ENCODE measurements around the gene DMD. TPM values are rescaled to one million over a fixed set of nuclear protein-coding genes. Genes with fewer than 3 reads are reported as not detected.
A peak's percentile ranks its signal among the peaks of the same experiment; 100 is the strongest.

Gene DMD
- total and polyA plus RNA-seq, 2 donors from 2014 or later = 4.2 to 17.9 TPM

DNA sequence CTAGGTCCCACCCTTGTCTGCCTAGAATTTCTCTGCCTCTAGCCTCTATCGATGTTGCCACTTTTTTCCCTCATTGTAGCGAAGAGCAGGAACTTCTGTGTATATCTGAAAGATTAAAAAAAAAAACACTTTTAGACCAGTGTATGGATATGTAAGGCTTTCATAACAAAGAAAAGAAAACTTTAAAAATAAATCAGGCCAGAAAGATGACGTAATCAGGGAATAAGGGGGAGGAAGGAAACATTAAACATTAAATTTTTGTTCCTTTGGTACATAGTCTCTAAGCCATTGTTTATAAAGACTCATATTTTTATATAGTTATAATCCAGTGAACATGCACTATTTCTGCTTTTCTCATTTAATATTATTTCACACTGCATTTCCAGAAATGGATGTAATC, 2113.3 kb downstream of the DMD start:
- FAIRE-seq (peak; percentile 57), DNase-seq (no peak)
- Histone ChIP-seq H3K4me3 (ENCODE audit: low read length in 3 of 3) (no peak overlapping the region), H3K9me3 (ENCODE audit: control insufficient read depth in 2 of 3, insufficient read depth in 1 of 3, low read length in 3 of 3) (no peaks in the 10 kb centered on the region), H3K36me3 (ENCODE audit: control insufficient read depth in 2 of 3, insufficient read depth in 3 of 3, low read length in 3 of 3) (no peaks in the 10 kb centered on the region), H3K27me3 (ENCODE audit: control insufficient read depth, insufficient read depth, low read length) (no peaks in the 10 kb centered on the region), H3K9ac (ENCODE audit: low read length in 3 of 3) (no peak overlapping the region), H3K4me1 (ENCODE audit: control insufficient read depth in 2 of 3, insufficient read depth in 2 of 3, low read depth in 1 of 3, low read length in 3 of 3) (no peaks in the 10 kb centered on the region), H3K27ac (ENCODE audit: low read depth in 2 of 2, low read length in 2 of 2) (no peak overlapping the region)
- TF ChIP-seq CTCF (IDR thresholded peaks at IDR 0.05; ENCODE audit: borderline replicate concordance, extremely low read depth, insufficient read depth) = no peak
- intact Hi-C loops (cut with DNase I) = no loop called here

GRCh38 chrX:31093639-31093975, 2117.7 kb downstream of the DMD start:
- DNase-seq (no peak), FAIRE-seq (no peak)
- no peaks in the 10 kb centered on the region for H3K4me1 ChIP-seq (ENCODE audit: control insufficient read depth in 2 of 3, insufficient read depth in 2 of 3, low read depth in 1 of 3, low read length in 3 of 3)
- H3K9ac ChIP-seq (ENCODE audit: low read length in 3 of 3) = no peak overlapping the region
- H3K9me3 ChIP-seq (ENCODE audit: control insufficient read depth in 2 of 3, insufficient read depth in 1 of 3, low read length in 3 of 3) = no peaks in the 10 kb centered on the region
- no peak for TF ChIP-seq CTCF (IDR thresholded peaks at IDR 0.05; ENCODE audit: borderline replicate concordance, extremely low read depth, insufficient read depth)
- no peaks in the 10 kb centered on the region for H3K36me3 ChIP-seq (ENCODE audit: control insufficient read depth in 2 of 3, insufficient read depth in 3 of 3, low read length in 3 of 3)
- H3K4me3 ChIP-seq (ENCODE audit: low read length in 3 of 3) = no peak overlapping the region
- H3K27ac ChIP-seq (ENCODE audit: low read depth in 2 of 2, low read length in 2 of 2) = no peak overlapping the region
- H3K27me3 ChIP-seq (ENCODE audit: control insufficient read depth, insufficient read depth, low read length) = no peaks in the 10 kb centered on the region
- intact Hi-C loops (cut with DNase I) = no loop called here

DNA sequence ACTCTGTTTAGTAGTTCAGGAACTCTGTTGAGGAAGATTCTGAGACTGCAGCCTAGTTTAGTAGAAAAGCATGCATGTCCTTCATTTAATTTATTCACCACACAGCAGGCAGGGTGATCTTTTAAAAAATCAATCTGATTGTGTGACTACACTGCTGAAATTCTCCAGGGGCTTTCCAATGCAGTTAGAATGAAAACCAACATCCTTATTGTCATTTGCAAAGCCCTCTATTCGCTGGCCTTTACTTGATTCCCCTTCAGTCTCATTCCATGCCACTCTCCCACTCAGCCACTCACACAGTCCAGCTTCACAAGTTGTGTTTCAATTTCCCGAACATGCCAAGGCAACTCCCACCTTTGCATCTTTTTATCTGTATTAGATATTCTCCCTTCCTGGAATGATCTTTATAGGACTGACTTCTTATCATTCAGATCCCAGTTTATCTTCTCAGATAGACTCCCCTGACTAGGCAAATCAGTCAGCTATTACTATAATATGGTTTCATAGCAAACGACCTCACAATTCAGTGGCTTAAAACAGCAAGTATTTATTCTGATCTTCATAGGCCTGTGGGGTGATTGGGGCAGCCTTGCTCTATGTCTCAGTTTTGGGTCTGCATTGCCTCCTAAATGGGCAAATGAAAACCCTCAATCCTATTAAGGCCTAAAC, 2118.2 kb downstream of the DMD start:
- Histone ChIP-seq H3K27me3 (ENCODE audit: control insufficient read depth, insufficient read depth, low read length) (no peaks in the 10 kb centered on the region), H3K4me1 (ENCODE audit: control insufficient read depth in 2 of 3, insufficient read depth in 2 of 3, low read depth in 1 of 3, low read length in 3 of 3) (no peaks in the 10 kb centered on the region), H3K36me3 (ENCODE audit: control insufficient read depth in 2 of 3, insufficient read depth in 3 of 3, low read length in 3 of 3) (no peaks in the 10 kb centered on the region), H3K4me3 (ENCODE audit: low read length in 3 of 3) (no peak overlapping the region), H3K9ac (ENCODE audit: low read length in 3 of 3) (no peak overlapping the region), H3K27ac (ENCODE audit: low read depth in 2 of 2, low read length in 2 of 2) (no peak overlapping the region), H3K9me3 (ENCODE audit: control insufficient read depth in 2 of 3, insufficient read depth in 1 of 3, low read length in 3 of 3) (no peaks in the 10 kb centered on the region)
- no peak for DNase-seq
- TF ChIP-seq CTCF (IDR thresholded peaks at IDR 0.05; ENCODE audit: borderline replicate concordance, extremely low read depth, insufficient read depth) = no peak
- FAIRE-seq = no peak
- intact Hi-C loops (cut with DNase I) = no loop called here

DNA sequence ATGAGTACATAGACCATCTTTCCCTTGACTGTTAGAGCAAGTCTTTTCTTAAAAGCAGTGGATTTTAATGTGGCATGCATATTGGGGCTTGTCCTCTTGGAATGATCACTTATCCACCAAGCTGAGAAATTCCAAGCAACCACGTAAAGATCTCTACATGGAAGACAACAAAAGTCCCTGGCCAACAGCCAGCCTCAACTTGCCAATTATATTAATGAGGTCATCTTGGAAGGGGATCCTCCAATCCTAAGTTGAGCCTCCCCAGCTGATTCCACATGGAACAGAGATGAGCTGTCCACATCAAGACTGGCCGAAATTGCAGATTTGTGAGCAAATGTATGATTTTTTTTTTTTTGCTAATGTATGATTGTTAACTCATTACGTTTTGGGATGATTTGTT, 2118.9 kb downstream of the DMD start:
- Histone ChIP-seq H3K27me3 (ENCODE audit: control insufficient read depth, insufficient read depth, low read length) (no peaks in the 10 kb centered on the region), H3K9ac (ENCODE audit: low read length in 3 of 3) (no peak overlapping the region), H3K27ac (ENCODE audit: low read depth in 2 of 2, low read length in 2 of 2) (no peak overlapping the region), H3K4me1 (ENCODE audit: control insufficient read depth in 2 of 3, insufficient read depth in 2 of 3, low read depth in 1 of 3, low read length in 3 of 3) (no peaks in the 10 kb centered on the region), H3K36me3 (ENCODE audit: control insufficient read depth in 2 of 3, insufficient read depth in 3 of 3, low read length in 3 of 3) (no peaks in the 10 kb centered on the region), H3K4me3 (ENCODE audit: low read length in 3 of 3) (no peak overlapping the region), H3K9me3 (ENCODE audit: control insufficient read depth in 2 of 3, insufficient read depth in 1 of 3, low read length in 3 of 3) (no peaks in the 10 kb centered on the region)
- no peak for TF ChIP-seq CTCF (IDR thresholded peaks at IDR 0.05; ENCODE audit: borderline replicate concordance, extremely low read depth, insufficient read depth)
- DNase-seq (no peak), FAIRE-seq (no peak)
- intact Hi-C loops (cut with DNase I) = no loop called here

Measured in kidney (tissue), 14 donors.